HCT116 (cell line): ENCODE measurements around the gene BST2.

Experiments used
- CBX3 ChIP-seq: IDR thresholded peaks from 2 replicates; pipeline ENCODE4 v1.6.1; 2012; ENCODE audit warnings: low read depth
- CTCF ChIP-seq, 3 experiments: fragments of 200-600 bp in 1 of 3; sonication (generic) in 1 of 3; IDR thresholded peaks in 2 of 3; conservative IDR thresholded peaks in 1 of 3; 2 replicates each; pipeline ENCODE4 v1.5.1; 2012 to 2017; ENCODE audit warnings: low read depth in 2 of 3, low read length in 2 of 3, antibody characterized with exemption in 1 of 3, borderline replicate concordance in 1 of 3, control low read depth in 1 of 3, mild to moderate bottlenecking in 1 of 3, mixed read lengths in 1 of 3, mixed run types in 1 of 3, moderate library complexity in 1 of 3; ENCODE audit not compliant: insufficient read depth in 1 of 3
- EGR1 ChIP-seq: IDR thresholded peaks from 2 replicates; pipeline ENCODE4 v1.6.1; 2012; ENCODE audit warnings: low read depth
- ELF1 ChIP-seq: IDR thresholded peaks from 2 replicates; pipeline ENCODE4 v1.6.1; 2012; ENCODE audit warnings: low read depth, borderline replicate concordance
- EZH2phosphoT487 ChIP-seq: fragments of 200-600 bp; IDR thresholded peaks from 2 replicates; pipeline ENCODE4 v1.6.1; 2018; ENCODE audit warnings: antibody characterized with exemption, borderline replicate concordance
- FOSL1 ChIP-seq: IDR thresholded peaks from 2 replicates; pipeline ENCODE4 v1.6.1; 2012; ENCODE audit warnings: low read depth
- MAX ChIP-seq: IDR thresholded peaks from 2 replicates; pipeline ENCODE4 v1.6.1; 2012
- POLR2A ChIP-seq: IDR thresholded peaks from 2 replicates; pipeline ENCODE4 v1.7.0; 2011; ENCODE audit warnings: borderline replicate concordance; ENCODE audit not compliant: insufficient read depth, insufficient read length; ENCODE audit errors: extremely low read depth
- POLR2AphosphoS5 ChIP-seq: IDR thresholded peaks from 2 replicates; pipeline ENCODE4 v1.6.1; 2011; ENCODE audit warnings: mild to moderate bottlenecking, low read depth, low read length, moderate library complexity
- SP1 ChIP-seq: IDR thresholded peaks from 2 replicates; pipeline ENCODE4 v1.6.1; 2012; ENCODE audit warnings: low read depth
- TCF7L2 ChIP-seq: IDR thresholded peaks from 2 replicates; pipeline ENCODE4 v1.7.0; 2011; ENCODE audit warnings: borderline replicate concordance, inconsistent platforms; ENCODE audit not compliant: insufficient read depth, insufficient read length; ENCODE audit errors: extremely low read depth
- YY1 ChIP-seq: IDR thresholded peaks from 2 replicates; pipeline ENCODE4 v1.6.1; 2011; ENCODE audit warnings: low read length, low read depth, moderate library complexity, mild to moderate bottlenecking; ENCODE audit not compliant: insufficient replicate concordance; ENCODE audit errors: extremely low read depth
- ZNF274 ChIP-seq: fragments of 200-500 bp; sonication (Bioruptor generic); IDR thresholded peaks from 2 replicates; pipeline ENCODE4 v1.6.1; 2014; ENCODE audit warnings: mild to moderate bottlenecking, low read depth, low read length, inconsistent platforms

DNA sequence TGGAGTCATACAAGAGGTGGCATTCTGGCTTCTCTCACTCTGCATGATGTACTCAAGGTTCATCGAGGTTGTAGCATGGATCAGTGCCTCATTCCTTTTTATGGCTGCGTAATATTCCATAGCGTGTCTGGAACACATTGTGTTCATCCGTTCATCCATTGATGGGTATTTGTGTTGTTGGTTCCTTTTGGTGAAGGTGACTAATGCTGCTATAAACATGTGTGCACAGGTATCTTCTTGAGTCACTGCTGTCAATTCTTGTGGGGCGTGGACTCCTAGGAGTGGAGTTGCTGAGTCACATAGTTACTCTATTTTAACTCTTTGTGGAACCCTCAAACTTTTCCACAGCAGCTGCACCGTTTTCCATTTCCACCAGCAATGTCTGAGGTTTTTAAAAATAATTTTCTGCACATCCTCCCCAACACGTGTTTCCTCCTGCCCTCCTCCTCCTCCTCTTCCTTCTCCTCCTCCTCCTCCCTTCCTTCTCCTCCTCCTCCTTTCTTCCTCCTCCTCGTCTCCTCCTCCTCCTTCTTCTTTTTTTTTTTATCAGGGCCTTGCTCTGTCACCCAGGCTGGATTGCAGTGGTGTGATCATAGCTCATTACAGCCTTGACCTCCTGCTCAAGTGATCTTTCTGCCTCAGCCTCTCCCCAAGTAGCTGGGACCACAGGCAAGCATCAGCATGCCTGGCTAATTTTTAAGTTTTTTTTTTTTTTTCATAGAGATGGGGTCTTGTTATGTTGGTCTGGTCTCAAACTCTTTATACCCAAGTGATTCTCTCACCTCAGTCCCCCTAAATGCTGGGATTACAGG, 45.0 kb upstream of the BST2 start:
- TF ChIP-seq CTCF (IDR thresholded peaks at IDR 0.05 in 2 of 3, conservative IDR thresholded peaks at IDR 0.05 in 1 of 3; ENCODE audit: borderline replicate concordance in 1 of 3, insufficient read depth in 1 of 3, low read depth in 2 of 3, low read length in 2 of 3): no peak
- peak; percentile 92 for TF ChIP-seq SP1
- TF ChIP-seq CBX3: peak; percentile 86
- TF ChIP-seq YY1: peak; percentile 25
- no peak for TF ChIP-seq ZNF274
- peak; percentile 90 for TF ChIP-seq FOSL1
- peak; percentile 90 for TF ChIP-seq MAX
- TF ChIP-seq POLR2A: no peak
- TF ChIP-seq ELF1: no peak
- TF ChIP-seq TCF7L2: peak; percentile 22
- TF ChIP-seq EGR1: peak; percentile 31; the same call in 1 of the 2 replicates
- TF ChIP-seq POLR2AphosphoS5: peak; percentile 65
- TF ChIP-seq EZH2phosphoT487: no peak
